Activated naive CD4-positive, alpha-beta T cell treated with anti-CD3 and anti-CD28 coated beads, Interleukin-2, amount 50 U/mL, for 24 hours (primary cell): ENCODE results near the gene FBXO42.
"Not testable (repeated sequence)": the region's sequence is repeated elsewhere in the genome, so short reads cannot be mapped to it uniquely, and the experiment has no call there.

Experiments
- H3K27ac Mint-ChIP-seq: one replicate; pipeline ENCODE4 v1.8.0; 2021; ENCODE audit warnings: mild to moderate bottlenecking, mixed read lengths
- H3K27me3 Mint-ChIP-seq: one replicate; pipeline ENCODE4 v1.8.0; 2021; ENCODE audit warnings: mixed read lengths
- H3K36me3 Mint-ChIP-seq: one replicate; pipeline ENCODE4 v1.8.0; 2021; ENCODE audit warnings: mixed read lengths
- H3K4me1 Mint-ChIP-seq: one replicate; pipeline ENCODE4 v1.8.0; 2021; ENCODE audit warnings: mixed read lengths
- H3K4me3 Mint-ChIP-seq: one replicate; pipeline ENCODE4 v1.8.0; 2021; ENCODE audit warnings: mild to moderate bottlenecking, mixed read lengths
- H3K9me3 Mint-ChIP-seq: one replicate; pipeline ENCODE4 v1.8.0; 2021; ENCODE audit warnings: mixed read lengths

FBXO42 gene

GRCh38 chr1:16351456-16351993 is 755 bp downstream of the FBXO42 start:
- no peaks in the 10 kb centered on the region for H3K27me3 Mint-ChIP-seq
- peak overlapping the region; percentile 85 for H3K27ac Mint-ChIP-seq
- no peaks in the 10 kb centered on the region for H3K9me3 Mint-ChIP-seq
- H3K36me3 Mint-ChIP-seq: no peaks in the 10 kb centered on the region
- H3K4me1 Mint-ChIP-seq: peaks cover 41% of the 10 kb centered on the region
- H3K4me3 Mint-ChIP-seq: peak overlapping the region; percentile 93

GRCh38 chr1:16349847-16350406 is 2.4 kb downstream of the FBXO42 start:
- H3K36me3 Mint-ChIP-seq: peaks cover 1% of the 10 kb centered on the region
- H3K27ac Mint-ChIP-seq: no peak overlapping the region
- no peaks in the 10 kb centered on the region for H3K9me3 Mint-ChIP-seq
- H3K27me3 Mint-ChIP-seq: no peaks in the 10 kb centered on the region
- peaks cover 49% of the 10 kb centered on the region for H3K4me1 Mint-ChIP-seq
- H3K4me3 Mint-ChIP-seq: peak overlapping the region; percentile 47

- Mint-ChIP-seq H3K27me3 (no peaks in the 10 kb centered on the region), H3K36me3 (peaks cover 1% of the 10 kb centered on the region), H3K4me1 (peaks cover 49% of the 10 kb centered on the region), H3K4me3 (no peak overlapping the region), H3K27ac (no peak overlapping the region), H3K9me3 (no peaks in the 10 kb centered on the region)
These were observed 3.7 kb downstream of the FBXO42 start for GRCh38 chr1:16348414-16349182.

- H3K4me3 Mint-ChIP-seq, H3K9me3 Mint-ChIP-seq, H3K27ac Mint-ChIP-seq, H3K27me3 Mint-ChIP-seq, H3K36me3 Mint-ChIP-seq: not testable (repeated sequence)
- peaks cover 23% of the 10 kb centered on the region for H3K4me1 Mint-ChIP-seq
These were observed 9.0 kb downstream of the FBXO42 start for GRCh38 chr1:16343276-16343675.

- Mint-ChIP-seq H3K9me3 (no peaks in the 10 kb centered on the region), H3K27ac (peak overlapping the region; percentile 6), H3K4me3 (no peak overlapping the region), H3K27me3 (no peaks in the 10 kb centered on the region), H3K4me1 (peaks cover 20% of the 10 kb centered on the region), H3K36me3 (peaks cover 1% of the 10 kb centered on the region)
These were observed 9.8 kb downstream of the FBXO42 start for GRCh38 chr1:16342331-16343062.

- Mint-ChIP-seq H3K4me3 (no peak overlapping the region), H3K36me3 (peaks cover 3% of the 10 kb centered on the region), H3K27me3 (no peaks in the 10 kb centered on the region), H3K27ac (no peak overlapping the region), H3K4me1 (peaks cover 21% of the 10 kb centered on the region), H3K9me3 (no peaks in the 10 kb centered on the region)
These were observed 11.6 kb downstream of the FBXO42 start for GRCh38 chr1:16340673-16341072.

- Mint-ChIP-seq H3K9me3 (no peaks in the 10 kb centered on the region), H3K36me3 (peaks cover 4% of the 10 kb centered on the region), H3K4me3 (no peak overlapping the region), H3K4me1 (peaks cover 31% of the 10 kb centered on the region), H3K27me3 (no peaks in the 10 kb centered on the region), H3K27ac (no peak overlapping the region)
These were observed 13.3 kb downstream of the FBXO42 start for GRCh38 chr1:16338961-16339360.

GRCh38 chr1:16334655-16335340 is 17.5 kb downstream of the FBXO42 start:
- Mint-ChIP-seq H3K27me3 (no peaks in the 10 kb centered on the region), H3K9me3 (no peaks in the 10 kb centered on the region), H3K36me3 (peaks cover 4% of the 10 kb centered on the region), H3K4me3 (no peak overlapping the region), H3K4me1 (peaks cover 44% of the 10 kb centered on the region), H3K27ac (no peak overlapping the region)

GRCh38 chr1:16326833-16327404 is 25.4 kb downstream of the FBXO42 start:
- Mint-ChIP-seq H3K9me3 (no peaks in the 10 kb centered on the region), H3K27ac (peak overlapping the region; percentile 73)

GRCh38 chr1:16324456-16324890 is 27.8 kb downstream of the FBXO42 start:
- no peak overlapping the region for H3K4me3 Mint-ChIP-seq
- H3K9me3 Mint-ChIP-seq: no peaks in the 10 kb centered on the region
- no peaks in the 10 kb centered on the region for H3K27me3 Mint-ChIP-seq
- peaks cover 26% of the 10 kb centered on the region for H3K4me1 Mint-ChIP-seq
- peaks cover 6% of the 10 kb centered on the region for H3K36me3 Mint-ChIP-seq
- no peak overlapping the region for H3K27ac Mint-ChIP-seq

More at GRCh38 chr1:16326833-16327404, 25.4 kb downstream of the FBXO42 start:
- peaks cover 6% of the 10 kb centered on the region for H3K36me3 Mint-ChIP-seq
- no peaks in the 10 kb centered on the region for H3K27me3 Mint-ChIP-seq
- H3K4me1 Mint-ChIP-seq: peaks cover 20% of the 10 kb centered on the region
- H3K4me3 Mint-ChIP-seq: no peak overlapping the region

- no peak overlapping the region for H3K27ac Mint-ChIP-seq
- no peak overlapping the region for H3K4me3 Mint-ChIP-seq
- H3K4me1 Mint-ChIP-seq: peaks cover 25% of the 10 kb centered on the region
- no peaks in the 10 kb centered on the region for H3K27me3 Mint-ChIP-seq
- H3K9me3 Mint-ChIP-seq: no peaks in the 10 kb centered on the region
- peaks cover 1% of the 10 kb centered on the region for H3K36me3 Mint-ChIP-seq
These were observed 31.0 kb downstream of the FBXO42 start for GRCh38 chr1:16321176-16321867.

GRCh38 chr1:16318555-16318954 is 33.7 kb downstream of the FBXO42 start:
- H3K9me3 Mint-ChIP-seq: no peaks in the 10 kb centered on the region
- H3K36me3 Mint-ChIP-seq: no peaks in the 10 kb centered on the region
- H3K27me3 Mint-ChIP-seq: no peaks in the 10 kb centered on the region
- no peak overlapping the region for H3K4me3 Mint-ChIP-seq
- H3K4me1 Mint-ChIP-seq: peaks cover 20% of the 10 kb centered on the region
- no peak overlapping the region for H3K27ac Mint-ChIP-seq

GRCh38 chr1:16315437-16315836 is 36.8 kb downstream of the FBXO42 start:
- Mint-ChIP-seq H3K9me3 (no peaks in the 10 kb centered on the region), H3K36me3 (peaks cover 6% of the 10 kb centered on the region), H3K4me1 (peaks cover 15% of the 10 kb centered on the region), H3K27ac (no peak overlapping the region), H3K27me3 (no peaks in the 10 kb centered on the region), H3K4me3 (no peak overlapping the region)

- H3K36me3 Mint-ChIP-seq: peaks cover 10% of the 10 kb centered on the region
- H3K9me3 Mint-ChIP-seq: no peaks in the 10 kb centered on the region
- no peak overlapping the region for H3K4me3 Mint-ChIP-seq
- no peaks in the 10 kb centered on the region for H3K27me3 Mint-ChIP-seq
- H3K27ac Mint-ChIP-seq: no peak overlapping the region
- no peaks in the 10 kb centered on the region for H3K4me1 Mint-ChIP-seq
These were observed 45.1 kb downstream of the FBXO42 start for GRCh38 chr1:16307222-16307621.
